Measurements from ENCODE around the gene FAM114A2.
"Not testable (repeated sequence)": the region's sequence is repeated elsewhere in the genome, so short reads cannot be mapped to it uniquely, and the experiment has no call there.

The FAM114A2 gene

DNA sequence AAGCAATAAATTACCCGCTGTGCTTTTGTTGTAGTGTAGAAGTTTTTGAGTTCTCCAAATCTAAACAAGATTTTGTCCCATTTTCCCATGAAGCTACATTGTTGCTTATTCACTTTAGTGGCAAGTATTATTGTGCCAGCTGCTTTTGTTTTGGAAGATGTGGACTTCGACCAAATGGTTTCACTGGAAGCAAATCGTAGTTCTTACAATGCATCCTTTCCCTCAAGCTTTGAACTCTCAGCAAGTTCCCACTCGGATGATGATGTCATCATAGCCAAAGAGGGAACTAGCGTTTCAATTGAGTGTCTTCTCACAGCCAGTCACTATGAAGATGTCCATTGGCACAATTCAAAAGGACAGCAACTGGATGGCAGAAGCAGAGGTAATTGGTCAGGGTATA lies 10.9 kb upstream of the FAM114A2 start:
- no peak for DNase-seq (ENCODE audit: low read depth in 2 of 2)

DNA sequence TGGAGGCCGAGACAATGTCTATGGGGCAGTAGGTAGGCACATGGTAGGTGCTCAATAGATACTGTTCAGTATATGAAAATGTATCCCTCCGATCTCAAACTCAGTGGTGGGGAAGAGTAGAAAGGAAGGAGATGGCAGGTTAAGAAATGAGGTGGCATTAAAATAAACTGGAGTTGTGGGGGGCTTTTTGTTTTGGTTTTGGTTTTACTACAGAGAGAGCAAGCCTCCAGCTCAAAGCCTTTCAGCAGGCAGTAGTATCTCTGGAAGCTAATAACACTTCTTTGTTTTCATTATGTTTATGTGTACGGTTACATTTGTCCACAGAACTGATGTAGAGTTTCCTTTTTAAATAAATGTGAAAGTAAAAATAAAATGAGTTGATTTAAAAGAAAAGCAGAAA lies 8.6 kb upstream of the FAM114A2 start:
- no peak for DNase-seq (ENCODE audit: low read depth in 2 of 2)

DNA sequence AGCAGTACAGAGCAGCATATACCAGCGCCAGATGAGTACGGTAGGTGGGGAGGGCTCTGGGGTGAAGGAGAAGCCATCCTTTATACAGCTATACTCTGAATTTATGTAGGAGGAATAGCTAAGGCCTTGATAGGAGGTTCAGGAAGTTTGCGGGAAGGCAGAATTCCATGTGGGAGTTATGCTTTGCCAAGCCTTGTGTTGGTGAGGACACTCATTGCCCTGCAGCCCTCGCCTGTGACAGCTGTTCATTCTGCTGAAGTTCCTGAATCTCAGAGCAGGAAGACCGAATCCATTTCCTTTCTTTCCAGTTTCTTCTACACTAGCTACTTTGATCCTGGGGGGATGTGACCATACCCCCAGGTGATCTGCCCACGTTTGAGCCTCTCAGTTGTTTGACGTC lies 7.8 kb upstream of the FAM114A2 start:
- DNase-seq (ENCODE audit: low read depth in 2 of 2), result no peak

DNA sequence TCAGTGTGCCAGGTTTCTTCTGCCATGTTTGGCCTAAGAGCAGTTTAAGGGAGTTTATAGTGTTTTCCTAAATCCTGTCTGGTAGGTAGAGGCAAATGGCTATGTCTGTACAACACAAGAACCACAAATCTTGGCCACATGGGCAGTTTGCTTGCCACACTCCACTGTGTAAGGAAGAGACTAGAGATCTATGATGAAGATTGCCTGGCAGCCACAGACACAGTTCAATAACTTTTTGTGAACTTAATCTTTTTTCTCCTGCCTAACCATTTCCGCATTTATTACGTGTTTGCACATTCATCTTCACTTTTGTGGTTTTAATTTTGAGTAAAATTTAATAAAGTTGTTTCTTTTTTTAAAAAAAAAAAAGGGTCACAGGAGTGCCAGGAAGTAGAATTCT lies 5.9 kb upstream of the FAM114A2 start:
- no peak for DNase-seq (ENCODE audit: low read depth in 2 of 2)

- no peak for DNase-seq (ENCODE audit: low read depth in 2 of 2)
Measured at GRCh38 chr5:154044099-154044498, 5.4 kb upstream of the FAM114A2 start.

DNA sequence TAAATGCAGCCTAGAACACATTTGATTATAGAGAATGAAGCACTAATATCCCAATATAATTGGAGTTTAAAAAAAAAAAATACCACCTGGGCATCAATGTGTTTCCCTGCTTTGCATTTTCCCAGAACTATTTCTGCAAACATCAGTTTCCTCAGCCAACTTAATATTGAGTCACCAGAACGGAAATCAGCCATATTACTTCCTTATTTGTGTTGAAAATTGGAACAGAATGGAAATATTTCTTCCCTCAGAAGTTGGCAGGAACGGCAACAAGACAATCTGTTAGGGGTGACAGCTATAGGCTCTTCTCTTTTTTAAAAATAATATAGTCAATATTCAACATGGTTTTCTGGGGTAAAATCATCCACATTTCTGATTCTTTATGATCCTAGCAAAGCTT lies 4.1 kb upstream of the FAM114A2 start:
- DNase-seq (ENCODE audit: low read depth in 2 of 2), result no peak

- DNase-seq (ENCODE audit: low read depth in 2 of 2), result no peak
Measured at GRCh38 chr5:154039458-154039829, 734 bp upstream of the FAM114A2 start.

GRCh38 chr5:154038261-154038706 lies 426 bp downstream of the FAM114A2 start:
- DNase-seq (ENCODE audit: low read depth in 2 of 2), result no peak

- DNase-seq (ENCODE audit: low read depth in 2 of 2), result no peak
Measured at GRCh38 chr5:154034944-154035343, 3.8 kb downstream of the FAM114A2 start.

DNA sequence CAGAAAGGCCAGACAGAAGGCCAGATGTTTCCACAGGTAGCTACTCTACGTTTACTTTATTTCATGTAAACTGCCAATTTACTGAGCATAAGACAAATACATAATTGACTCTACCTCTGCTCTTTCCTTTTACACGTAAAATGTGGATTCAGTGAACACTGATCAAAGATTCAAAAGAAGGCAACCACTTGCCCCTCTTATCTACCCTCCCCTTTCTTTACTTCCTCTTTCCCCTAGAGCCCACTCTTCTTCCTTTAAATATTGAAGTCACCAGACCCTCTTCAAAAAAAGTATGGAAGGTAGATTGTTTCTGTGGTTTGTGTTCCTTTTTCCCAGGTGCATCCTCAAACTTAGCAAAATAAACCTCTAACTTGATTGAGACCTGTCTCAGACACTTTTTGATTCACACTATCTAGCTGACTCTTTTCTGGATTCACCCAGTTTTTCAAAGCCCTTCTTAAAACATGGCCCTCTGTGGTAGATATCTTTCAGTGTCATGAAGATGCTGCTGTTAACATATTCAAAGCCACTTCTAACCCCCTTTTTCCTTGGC lies 6.7 kb downstream of the FAM114A2 start:
- DNase-seq (ENCODE audit: low read depth in 2 of 2), result no peak

DNA sequence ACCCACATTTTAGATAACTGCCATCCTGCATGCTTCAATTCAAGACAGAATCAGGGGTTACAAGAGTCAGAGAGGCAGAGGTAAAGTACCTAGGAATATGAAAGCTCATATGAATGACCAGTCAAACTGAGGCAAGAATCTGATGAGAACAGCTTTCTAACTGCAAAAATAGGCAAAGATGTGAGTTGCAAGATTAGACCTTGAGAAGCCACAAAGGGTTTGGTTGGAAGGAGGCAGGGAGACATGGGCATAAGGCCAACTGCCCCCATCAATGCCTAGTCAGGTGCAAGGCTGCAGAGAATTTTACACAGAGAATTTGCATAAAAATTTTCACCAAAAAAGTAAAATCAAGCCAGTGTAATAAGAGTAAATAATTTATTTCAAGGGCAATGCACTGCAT lies 12.8 kb downstream of the FAM114A2 start:
- DNase-seq (ENCODE audit: low read depth in 2 of 2), result no peak

DNA sequence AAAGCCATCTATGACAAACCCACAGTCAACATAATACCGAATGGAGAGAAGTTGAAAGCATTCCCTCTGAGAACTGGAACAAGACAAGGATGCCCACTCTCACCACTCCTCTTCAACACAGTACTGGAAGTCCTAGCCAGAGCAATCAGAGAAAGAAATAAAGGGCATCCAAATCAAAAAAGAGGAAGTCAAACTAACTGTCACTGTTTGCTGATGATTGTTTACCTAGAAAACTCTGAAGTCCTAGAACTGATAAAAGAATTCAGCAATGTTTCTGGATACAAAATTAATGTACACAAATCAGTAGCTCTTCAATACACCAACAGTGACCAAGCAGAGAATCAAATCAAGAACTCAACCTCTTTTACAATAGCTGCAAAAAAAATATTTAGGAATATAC lies 19.8 kb downstream of the FAM114A2 start:
- not testable (repeated sequence) for DNase-seq (ENCODE audit: low read depth in 2 of 2)

DNA sequence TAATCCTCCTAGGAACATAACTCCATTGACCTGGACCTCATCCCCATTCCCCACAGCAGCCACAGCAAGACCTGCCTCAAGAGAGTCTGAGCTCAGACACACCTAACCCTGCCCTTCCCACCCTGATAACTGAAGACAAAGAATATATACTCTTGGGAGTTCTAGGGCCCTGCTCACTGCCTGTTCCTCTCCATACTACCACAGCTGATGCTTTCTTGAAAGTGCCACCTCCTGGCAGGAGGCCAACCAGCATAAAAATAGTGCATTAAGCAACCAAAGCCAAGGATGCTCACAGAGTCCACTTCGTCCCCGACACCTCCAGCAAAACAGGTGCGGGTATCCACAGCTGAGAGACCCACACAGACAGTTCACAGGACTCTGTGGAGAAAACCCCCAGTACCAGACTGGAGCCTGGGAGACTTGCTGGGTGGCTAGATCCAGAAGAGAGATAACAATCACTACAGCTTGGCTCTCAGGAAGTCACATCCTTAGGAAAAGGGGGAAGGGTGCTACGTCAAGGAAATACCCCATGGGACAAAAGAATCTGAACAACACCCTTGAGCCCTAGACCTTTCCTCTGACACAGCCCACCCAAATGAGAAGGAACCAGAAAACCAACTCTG lies 23.5 kb downstream of the FAM114A2 start:
- no peak for DNase-seq (ENCODE audit: low read depth in 2 of 2)

GRCh38 chr5:154010660-154011059 lies 28.1 kb downstream of the FAM114A2 start:
- DNase-seq (ENCODE audit: low read depth in 2 of 2), result no peak

- no peak for DNase-seq (ENCODE audit: low read depth in 2 of 2)
Measured at GRCh38 chr5:154005648-154006047, 33.1 kb downstream of the FAM114A2 start.

- no peak for DNase-seq (ENCODE audit: low read depth in 2 of 2)
Measured at GRCh38 chr5:154002511-154003020, 36.1 kb downstream of the FAM114A2 start.

DNA sequence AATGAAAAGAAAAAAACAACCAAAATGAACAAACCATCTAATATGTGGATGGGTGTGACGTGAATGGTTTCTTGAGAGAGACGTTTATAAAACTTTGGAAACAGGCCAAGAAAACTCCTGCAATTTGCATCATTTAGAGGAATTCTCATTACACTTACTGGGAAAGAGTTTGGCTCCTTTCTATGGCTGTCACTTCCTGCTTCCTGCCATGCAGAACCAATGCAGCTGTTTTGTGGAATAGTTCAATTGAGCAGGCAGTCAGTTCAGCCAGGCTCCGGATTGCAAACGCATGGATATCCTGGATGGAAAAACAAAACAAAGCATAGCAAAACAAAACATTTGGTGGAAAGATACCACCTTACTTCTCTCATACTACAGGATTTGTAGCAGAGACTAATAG lies 36.6 kb downstream of the FAM114A2 start:
- peak; percentile 4 to 10 for DNase-seq (ENCODE audit: low read depth in 2 of 2)

DNA sequence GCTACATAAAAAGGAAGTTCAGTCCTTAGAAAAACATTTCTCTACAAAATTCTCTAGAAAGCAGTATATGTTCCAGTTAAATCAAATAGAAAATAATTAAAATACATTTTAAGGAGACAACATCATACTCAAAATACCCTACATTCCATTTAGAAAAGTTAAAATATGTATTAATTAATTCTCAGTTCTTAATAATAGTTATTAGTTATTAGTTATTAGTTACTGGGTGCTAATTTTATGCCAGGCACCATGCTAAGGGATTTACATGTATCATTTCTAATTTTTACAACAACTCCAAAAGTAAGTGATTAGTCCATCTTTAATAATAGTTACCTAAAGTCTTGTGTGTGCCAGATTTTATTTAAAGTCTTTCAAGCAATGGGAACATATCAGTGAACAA lies 38.0 kb downstream of the FAM114A2 start:
- no peak for DNase-seq (ENCODE audit: low read depth in 2 of 2)

- no peak for DNase-seq (ENCODE audit: low read depth in 2 of 2)
Measured at GRCh38 chr5:153999995-154000394, 38.7 kb downstream of the FAM114A2 start.

GRCh38 chr5:153998768-153999167 lies 39.9 kb downstream of the FAM114A2 start:
- DNase-seq (ENCODE audit: low read depth in 2 of 2), result no peak

DNA sequence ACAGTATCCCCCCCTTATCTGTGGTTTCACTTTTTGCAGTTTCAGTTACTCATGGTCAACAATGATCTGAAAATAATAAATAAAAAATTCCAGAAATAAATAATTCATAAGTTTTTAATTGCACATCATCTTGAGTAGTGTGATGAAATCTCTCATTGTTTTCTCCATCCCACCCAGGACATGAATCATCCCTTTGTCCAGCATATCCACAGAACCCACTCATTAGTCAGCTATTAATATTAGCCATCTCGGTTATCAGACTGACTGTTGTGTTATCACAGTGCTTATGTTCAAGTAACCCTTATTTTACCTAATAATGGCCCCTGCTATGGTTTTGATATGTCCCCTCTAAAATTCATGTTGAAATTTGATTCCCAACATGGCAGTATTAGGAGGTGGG lies 40.7 kb downstream of the FAM114A2 start:
- DNase-seq (ENCODE audit: low read depth in 2 of 2), result no peak

DNA sequence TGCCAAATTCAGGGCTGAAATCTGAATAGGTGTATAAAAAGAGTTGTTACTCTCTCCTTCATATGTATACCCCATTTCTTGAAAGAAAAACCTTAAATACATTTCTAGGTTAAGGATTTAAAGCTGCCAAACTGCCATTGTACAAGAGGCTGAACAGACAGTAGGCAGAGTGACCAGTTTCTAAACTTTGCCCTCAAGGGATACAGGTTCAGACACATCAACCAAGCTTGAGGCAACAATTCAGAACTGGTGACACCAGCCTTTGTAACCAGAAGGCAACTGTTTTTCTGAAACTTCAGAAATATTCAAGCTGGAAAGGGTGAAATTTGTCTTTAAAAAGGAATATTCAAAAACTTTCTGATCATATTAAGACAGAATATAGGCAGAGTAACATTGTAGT lies 47.5 kb downstream of the FAM114A2 start:
- DNase-seq (ENCODE audit: low read depth in 2 of 2), result no peak

GRCh38 chr5:153988510-153988909 lies 50.2 kb downstream of the FAM114A2 start:
- DNase-seq (ENCODE audit: low read depth in 2 of 2), result no peak

- DNase-seq (ENCODE audit: low read depth in 2 of 2), result no peak
Measured at GRCh38 chr5:153987301-153987700, 51.4 kb downstream of the FAM114A2 start.

Measured in fibroblast of skin of left biceps (primary cell).